HEK293 (cell line): Measurements from ENCODE around the gene THRA.
"Not testable (repeated sequence)": the region's sequence is repeated elsewhere in the genome, so short reads cannot be mapped to it uniquely, and the experiment has no call there.

Experiments
- CTCF ChIA-PET: fragments of 350-600 bp; formaldehyde crosslinking; extraction: SDS; loops from one replicate; lab custom pipeline; 2021; ENCODE audit warnings: antibody characterized with exemption; lab: Yijun Ruan, JAX
- POLR2A ChIA-PET: fragments of 300-600 bp; formaldehyde crosslinking; extraction: SDS; loops from one replicate; lab custom pipeline; 2020; ENCODE audit warnings: antibody characterized with exemption, inconsistent platforms; lab: Yijun Ruan, JAX
- H3K27ac ChIP-seq: fragments of 200-500 bp; sonication (Bioruptor generic); 2 replicates; pipeline ENCODE4 v1.5.1; 2014; ENCODE audit warnings: low read depth, low read length, control low read depth, inconsistent platforms; ENCODE audit errors: extremely low read depth
- H3K36me3 ChIP-seq, 2 experiments: fragments of 200-500 bp in 1 of 2; sonication (Bioruptor generic) in 1 of 2; 1 replicate in 1 of 2; 2 replicates in 1 of 2; pipeline ENCODE4 v1.5.1; 2014 to 2017; ENCODE audit warnings: inconsistent platforms in 2 of 2, low read length in 2 of 2; ENCODE audit not compliant: control insufficient read depth in 2 of 2, insufficient read depth in 1 of 2
- H3K4me1 ChIP-seq: fragments of 200-500 bp; sonication (Bioruptor generic); 2 replicates; pipeline ENCODE4 v1.5.1; 2014; ENCODE audit warnings: mild to moderate bottlenecking, low read length, inconsistent platforms; ENCODE audit not compliant: control insufficient read depth, insufficient read depth
- H3K4me3 ChIP-seq: 2 replicates; pipeline ENCODE4 v1.5.1; 2011; ENCODE audit warnings: low read depth, mild to moderate bottlenecking, control low read depth, low read length, moderate library complexity
- H3K9me3 ChIP-seq: fragments of 200-500 bp; sonication (Bioruptor generic); 2 replicates; pipeline ENCODE4 v1.5.1; 2014; ENCODE audit warnings: low read depth, low read length, inconsistent platforms; ENCODE audit not compliant: control insufficient read depth, insufficient read depth
- MZF1 ChIP-seq: fragments of 450-650 bp; formaldehyde crosslinking; IDR thresholded peaks from 2 replicates; pipeline ENCODE4 v1.5.1; 2017; ENCODE audit warnings: missing biosample characterization, missing genetic modification characterization, borderline replicate concordance
- PRDM1 ChIP-seq: fragments of 450-650 bp; formaldehyde crosslinking; IDR thresholded peaks from 2 replicates; pipeline ENCODE4; 2016; ENCODE audit warnings: missing biosample characterization, missing genetic modification characterization
- SALL2 ChIP-seq: fragments of 450-650 bp; formaldehyde crosslinking; IDR thresholded peaks from 2 replicates; pipeline ENCODE4 v1.5.0; 2017; ENCODE audit warnings: missing biosample characterization, mild to moderate bottlenecking, missing genetic modification characterization, borderline replicate concordance
- ZBTB7A ChIP-seq: fragments of 450-650 bp; formaldehyde crosslinking; IDR thresholded peaks from 2 replicates; pipeline ENCODE4 v1.5.1; 2016; ENCODE audit warnings: low read depth, missing biosample characterization, missing genetic modification characterization
- ZNF121 ChIP-seq: fragments of 450-650 bp; formaldehyde crosslinking; IDR thresholded peaks from 2 replicates; pipeline ENCODE4 v1.5.1; 2016; ENCODE audit warnings: missing biosample characterization, missing genetic modification characterization
- ZNF2 ChIP-seq: fragments of 450-650 bp; formaldehyde crosslinking; IDR thresholded peaks from 2 replicates; pipeline ENCODE4 v1.5.1; 2016; ENCODE audit warnings: missing biosample characterization, missing genetic modification characterization
- ZNF214 ChIP-seq: fragments of 450-650 bp; formaldehyde crosslinking; IDR thresholded peaks from 2 replicates; pipeline ENCODE4 v1.5.1; 2017; ENCODE audit warnings: missing biosample characterization, mild to moderate bottlenecking, missing genetic modification characterization, borderline replicate concordance
- ZNF23 ChIP-seq: fragments of 450-650 bp; formaldehyde crosslinking; IDR thresholded peaks from 2 replicates; pipeline ENCODE4 v1.5.1; 2016; ENCODE audit warnings: missing biosample characterization, missing genetic modification characterization, borderline replicate concordance
- ZNF335 ChIP-seq: fragments of 450-650 bp; formaldehyde crosslinking; conservative IDR thresholded peaks from 2 replicates; pipeline ENCODE4 v1.5.1; 2016; ENCODE audit warnings: missing biosample characterization, missing genetic modification characterization
- ZNF600 ChIP-seq: fragments of 450-650 bp; formaldehyde crosslinking; IDR thresholded peaks from 2 replicates; pipeline ENCODE4 v1.5.1; 2016; ENCODE audit warnings: missing biosample characterization, missing genetic modification characterization
- ZNF626 ChIP-seq: fragments of 450-650 bp; sonication (Bioruptor Pico); formaldehyde crosslinking; IDR thresholded peaks from 2 replicates; pipeline ENCODE4 v1.5.1; 2018; ENCODE audit warnings: missing biosample characterization, missing genetic modification characterization, inconsistent platforms
- ZNF660 ChIP-seq: fragments of 450-650 bp; IDR thresholded peaks from 2 replicates; pipeline ENCODE4 v1.5.1; 2018; ENCODE audit warnings: missing biosample characterization, mild to moderate bottlenecking, missing genetic modification characterization
- ZNF677 ChIP-seq: fragments of 450-650 bp; IDR thresholded peaks from 2 replicates; pipeline ENCODE4 v1.5.0; 2018; ENCODE audit warnings: missing biosample characterization, mild to moderate bottlenecking, missing genetic modification characterization, moderate library complexity
- ZNF747 ChIP-seq: fragments of 450-650 bp; formaldehyde crosslinking; IDR thresholded peaks from 2 replicates; pipeline ENCODE4 v1.5.1; 2016; ENCODE audit warnings: missing biosample characterization, missing genetic modification characterization
- TF ChIP-seq, protein P1 (sequence below): fragments of 450-650 bp; formaldehyde crosslinking; IDR thresholded peaks from 2 replicates; pipeline ENCODE4 v1.5.1; 2017; ENCODE audit warnings: missing biosample characterization, missing genetic modification characterization
- TF ChIP-seq, protein P2 (sequence below): fragments of 450-650 bp; IDR thresholded peaks from 2 replicates; pipeline ENCODE4 v1.5.1; 2018; ENCODE audit warnings: missing biosample characterization, mild to moderate bottlenecking, missing genetic modification characterization

The THRA gene

DNA sequence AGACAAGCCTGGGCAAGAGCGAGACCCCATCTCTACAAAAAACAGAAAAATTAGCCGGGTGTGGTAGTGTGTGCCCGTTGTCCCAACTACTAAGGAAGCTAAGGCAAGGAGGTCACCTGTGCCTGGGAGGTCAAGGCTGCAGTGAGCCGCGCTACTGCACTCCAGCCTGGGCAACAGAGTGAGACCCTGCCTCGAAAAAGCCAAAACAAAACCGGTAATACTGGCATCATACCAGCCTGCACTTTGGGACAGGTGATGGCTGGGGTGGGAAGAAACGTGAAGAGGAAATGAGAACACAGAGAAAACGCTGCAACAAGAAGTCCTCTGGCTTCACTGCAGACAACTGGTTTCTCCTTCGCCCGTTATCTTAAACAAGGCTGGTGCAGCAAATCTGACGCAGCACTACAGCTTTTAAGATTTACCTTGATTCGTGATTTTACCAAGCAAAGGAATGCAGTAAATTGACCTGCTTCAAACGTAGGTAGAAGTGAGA, 76.8 kb downstream of the THRA start:
- peak overlapping the region; percentile 37 for H3K4me3 ChIP-seq
- peak overlapping the region; percentile 85 for H3K27ac ChIP-seq
- TF ChIP-seq MZF1 (tag by site-specific recombination): no peak
- peak; percentile 52 for TF ChIP-seq ZNF335
- TF ChIP-seq, protein P1, sequence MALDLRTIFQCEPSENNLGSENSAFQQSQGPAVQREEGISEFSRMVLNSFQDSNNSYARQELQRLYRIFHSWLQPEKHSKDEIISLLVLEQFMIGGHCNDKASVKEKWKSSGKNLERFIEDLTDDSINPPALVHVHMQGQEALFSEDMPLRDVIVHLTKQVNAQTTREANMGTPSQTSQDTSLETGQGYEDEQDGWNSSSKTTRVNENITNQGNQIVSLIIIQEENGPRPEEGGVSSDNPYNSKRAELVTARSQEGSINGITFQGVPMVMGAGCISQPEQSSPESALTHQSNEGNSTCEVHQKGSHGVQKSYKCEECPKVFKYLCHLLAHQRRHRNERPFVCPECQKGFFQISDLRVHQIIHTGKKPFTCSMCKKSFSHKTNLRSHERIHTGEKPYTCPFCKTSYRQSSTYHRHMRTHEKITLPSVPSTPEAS (tag by site-specific recombination): no peak
- TF ChIP-seq, protein P2, sequence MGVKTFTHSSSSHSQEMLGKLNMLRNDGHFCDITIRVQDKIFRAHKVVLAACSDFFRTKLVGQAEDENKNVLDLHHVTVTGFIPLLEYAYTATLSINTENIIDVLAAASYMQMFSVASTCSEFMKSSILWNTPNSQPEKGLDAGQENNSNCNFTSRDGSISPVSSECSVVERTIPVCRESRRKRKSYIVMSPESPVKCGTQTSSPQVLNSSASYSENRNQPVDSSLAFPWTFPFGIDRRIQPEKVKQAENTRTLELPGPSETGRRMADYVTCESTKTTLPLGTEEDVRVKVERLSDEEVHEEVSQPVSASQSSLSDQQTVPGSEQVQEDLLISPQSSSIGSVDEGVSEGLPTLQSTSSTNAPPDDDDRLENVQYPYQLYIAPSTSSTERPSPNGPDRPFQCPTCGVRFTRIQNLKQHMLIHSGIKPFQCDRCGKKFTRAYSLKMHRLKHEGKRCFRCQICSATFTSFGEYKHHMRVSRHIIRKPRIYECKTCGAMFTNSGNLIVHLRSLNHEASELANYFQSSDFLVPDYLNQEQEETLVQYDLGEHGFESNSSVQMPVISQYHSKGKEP (tag by site-specific recombination): no peak
- peak; percentile 100 for TF ChIP-seq ZNF121
- no peak for TF ChIP-seq ZNF747 (tag by site-specific recombination)
- peak; percentile 59; the same call in 1 of the 2 replicates for TF ChIP-seq PRDM1 (tag by site-specific recombination)
- TF ChIP-seq ZNF2 (tag by site-specific recombination): no peak
- no peak for TF ChIP-seq ZNF214 (tag by site-specific recombination)
- no peak for TF ChIP-seq ZNF23 (tag by site-specific recombination)
- TF ChIP-seq ZNF660: peak; percentile 29
- peak; percentile 73 for TF ChIP-seq ZNF600 (tag by site-specific recombination)
- TF ChIP-seq ZNF677 (tag by site-specific recombination): no peak
- no peak for TF ChIP-seq ZBTB7A (tag by site-specific recombination)
- no peak for TF ChIP-seq ZNF626 (tag by site-specific recombination)
- no peak for TF ChIP-seq SALL2
- TF ChIP-seq, all 188 proteins: peak for 5
- POLR2A ChIA-PET: interaction anchor here (0.5 to 5.2 kb wide), 27 partner anchors 8 to 502 kb away, joined by 3 to 109 read pairs (median 4); partner anchors contain the start of genes MED24, MSL1, NR1D1 and STARD3
- Histone ChIP-seq H3K4me1 (peaks cover 8% of the 10 kb centered on the region), H3K36me3 (peaks cover 58 to 70% of the 10 kb centered on the region in 2 experiments), H3K9me3 (no peaks in the 10 kb centered on the region)
- CTCF ChIA-PET: interaction anchor here (0.6 to 2.4 kb wide), 11 partner anchors 15 to 304 kb away, joined by 3 to 19 read pairs (median 4); no protein-coding TSS in a partner anchor

DNA sequence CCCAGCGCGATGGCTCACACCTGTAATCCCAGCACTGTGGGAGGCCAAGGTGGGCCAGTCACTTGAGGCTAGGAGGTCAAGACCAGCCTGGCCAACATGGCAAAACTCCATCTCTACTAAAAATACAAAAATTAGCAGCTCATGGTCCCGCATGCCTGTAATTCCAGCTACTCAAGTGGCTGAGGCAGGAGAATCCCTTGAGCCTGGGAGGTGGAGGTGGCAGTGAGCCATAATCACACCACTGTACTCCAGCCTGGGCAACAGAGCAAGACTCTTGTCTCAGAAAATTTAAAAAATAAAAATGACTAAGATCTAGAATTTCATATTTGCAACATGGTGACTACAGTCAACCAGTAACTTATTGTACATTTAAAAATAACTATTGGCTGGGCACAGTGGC, 80.4 kb downstream of the THRA start:
- H3K36me3 ChIP-seq: peaks cover 56 to 67% of the 10 kb centered on the region in 2 experiments
- CTCF ChIA-PET: interaction anchor here (0.7 to 2.0 kb wide), 3 partner anchors 30 to 67 kb away, joined by 3 to 7 read pairs (median 5); no protein-coding TSS in a partner anchor
- H3K27ac ChIP-seq, H3K4me1 ChIP-seq, H3K4me3 ChIP-seq, H3K9me3 ChIP-seq: not testable (repeated sequence)
- POLR2A ChIA-PET: interaction anchor here (0.7 to 1.4 kb wide), 2 partner anchors 26 to 45 kb away, joined by 3 read pairs; no protein-coding TSS in a partner anchor
- TF ChIP-seq ZNF121: peak; percentile 60; the same call in 1 of the 2 replicates
